Peyer's patch (tissue), 4 donors: ENCODE results near the gene P2RY6.

Experiments used
- CTCF ChIP-seq, 6 experiments: fragments of 450-650 bp in 4 of 6; fragments of 200-600 bp in 2 of 6; sonication (generic) in 1 of 6; IDR thresholded peaks; one replicate each; pipeline ENCODE4 v1.5.1; 2017 to 2019; ENCODE audit warnings: antibody characterized with exemption in 6 of 6, mild to moderate bottlenecking in 3 of 6, moderate library complexity in 1 of 6
- POLR2A ChIP-seq, 2 donors: fragments of 450-650 bp; IDR thresholded peaks; one replicate each; pipeline ENCODE4 v1.5.1; 2017; ENCODE audit warnings: antibody characterized with exemption in 2 of 2, mild to moderate bottlenecking in 2 of 2, moderate library complexity in 2 of 2

GRCh38 chr11:73326929-73327811, 55.0 kb downstream of the P2RY6 start:
- no peak for TF ChIP-seq CTCF (IDR thresholded peaks at IDR 0.05)
- TF ChIP-seq POLR2A (IDR thresholded peaks at IDR 0.05) = no peak
